ENCODE measurements around the gene PDE6A.

The PDE6A gene

DNA sequence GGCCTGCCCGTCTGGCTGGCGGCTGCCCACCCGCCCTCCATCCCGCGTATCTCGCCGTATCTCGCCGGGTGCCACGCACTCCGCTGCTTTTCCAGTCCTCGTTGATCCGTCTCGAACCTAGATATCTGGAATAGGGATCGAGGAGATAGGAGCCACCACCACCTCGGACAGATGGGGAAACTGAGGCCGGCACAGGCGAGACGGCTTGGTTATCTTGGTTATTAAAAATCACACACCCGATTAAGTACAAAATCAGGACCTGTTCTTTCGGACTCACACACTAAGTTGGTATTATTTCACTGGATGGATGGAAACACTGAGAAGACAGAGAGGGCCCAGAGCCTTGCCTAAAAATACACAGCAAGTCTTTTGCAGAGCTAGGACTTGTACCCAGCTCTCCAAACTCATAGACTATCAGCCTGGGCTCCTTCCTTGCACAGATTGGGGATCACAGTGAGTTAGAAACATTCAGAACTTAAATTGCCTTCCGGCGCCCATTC, 16.6 kb upstream of the PDE6A start:
- Histone ChIP-seq H3K36me3 (ENCODE audit: control insufficient read depth in 4 of 4, insufficient read depth in 4 of 4, low read length in 3 of 4) (peaks cover 0 to 3% (median under 1%) of the 10 kb centered on the region in 4 experiments), H3K27me3 (replicated peaks in 2 of 5; ENCODE audit: control insufficient read depth in 4 of 5, insufficient read depth in 5 of 5, low read length in 4 of 5) (no peaks in the 10 kb centered on the region), H3K4me1 (ENCODE audit: control extremely low read depth in 1 of 4, control insufficient read depth in 4 of 4, insufficient read depth in 4 of 4, low read length in 3 of 4) (peaks cover 0 to 23% (median 22%) of the 10 kb centered on the region in 4 experiments), H3K4me3 (ENCODE audit: control insufficient read depth in 1 of 7, extremely low read depth in 1 of 7, insufficient read depth in 4 of 7, low read depth in 2 of 7, low read length in 6 of 7) (peak overlapping the region; percentile 48 to 86 (median 78)), H3K27ac (ENCODE audit: insufficient read depth in 1 of 2, low read depth in 1 of 2, low read length in 2 of 2, poor library complexity in 1 of 2, severe bottlenecking in 2 of 2) (no peak overlapping the region), H3K9me3 (ENCODE audit: control extremely low read depth in 1 of 5, control insufficient read depth in 4 of 5, insufficient read depth in 2 of 5, low read depth in 1 of 5, low read length in 4 of 5) (no peaks in the 10 kb centered on the region)
- POLR2A ChIA-PET = no interaction called here
- DNase-seq = no peak
- 8% methylated on average over 16 of the region's 23 CpGs for WGBS (ENCODE audit: insufficient coverage)
- CTCF ChIA-PET = interaction anchor here (0.8 to 16.1 kb wide), 18 partner anchors 10 to 322 kb away, joined by 3 to 305 read pairs (median 5); partner anchors contain the start of genes HMGXB3 and TIGD6

DNA sequence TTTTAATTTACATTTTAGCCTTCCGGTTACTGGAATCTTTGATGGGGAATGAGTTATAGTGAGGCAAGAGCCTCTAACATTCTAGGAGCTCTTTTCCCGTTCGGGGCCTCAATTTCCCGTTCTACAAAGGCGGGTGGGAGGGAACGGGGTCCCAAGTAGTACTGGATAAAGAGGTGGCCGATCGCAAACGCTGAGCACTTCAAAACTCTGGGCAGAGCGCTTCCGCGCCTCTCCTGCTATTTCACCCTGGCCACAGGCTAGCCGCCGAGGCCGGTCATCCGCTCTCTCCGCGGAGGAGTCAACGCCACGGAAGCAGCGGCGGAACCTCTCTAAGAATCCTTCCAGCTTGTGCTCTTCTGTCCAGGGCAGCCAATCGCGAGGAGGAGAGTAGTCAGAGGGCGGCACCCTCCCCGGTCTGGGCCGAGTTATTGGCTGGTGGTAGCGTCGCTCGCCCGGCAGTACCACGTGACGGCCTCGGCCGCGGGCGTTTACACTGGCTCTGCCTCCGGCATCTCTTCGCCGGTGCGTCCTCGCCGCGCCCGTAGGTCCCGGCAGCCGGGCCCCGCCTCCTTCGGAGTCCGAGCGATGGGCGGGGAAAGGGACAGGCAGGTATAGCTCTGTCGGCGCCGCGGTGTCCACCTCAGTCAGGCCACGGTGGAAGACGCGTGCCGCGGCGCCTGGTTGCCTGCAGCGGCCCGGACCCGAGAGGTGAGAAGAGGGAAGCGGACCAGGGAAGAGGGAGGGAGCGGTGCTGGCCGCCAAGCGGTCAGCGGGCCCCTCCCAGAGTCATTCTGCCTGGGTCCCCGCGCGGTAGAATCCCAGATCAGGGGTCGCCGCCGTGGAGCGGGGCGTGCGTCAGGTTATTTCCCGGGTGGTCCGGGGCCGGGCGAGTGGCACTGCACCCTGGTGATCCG, 15.9 kb upstream of the PDE6A start, which contains the start of gene SLC26A2:
Gene SLC26A2, plus strand, starts transcription at position 487 of the 914 bp plus-strand sequence. CDS start 16,895 bp downstream, outside the sequence.
- WGBS (ENCODE audit: insufficient coverage) = 0% methylated on average over 76 of the region's 84 CpGs

DNA sequence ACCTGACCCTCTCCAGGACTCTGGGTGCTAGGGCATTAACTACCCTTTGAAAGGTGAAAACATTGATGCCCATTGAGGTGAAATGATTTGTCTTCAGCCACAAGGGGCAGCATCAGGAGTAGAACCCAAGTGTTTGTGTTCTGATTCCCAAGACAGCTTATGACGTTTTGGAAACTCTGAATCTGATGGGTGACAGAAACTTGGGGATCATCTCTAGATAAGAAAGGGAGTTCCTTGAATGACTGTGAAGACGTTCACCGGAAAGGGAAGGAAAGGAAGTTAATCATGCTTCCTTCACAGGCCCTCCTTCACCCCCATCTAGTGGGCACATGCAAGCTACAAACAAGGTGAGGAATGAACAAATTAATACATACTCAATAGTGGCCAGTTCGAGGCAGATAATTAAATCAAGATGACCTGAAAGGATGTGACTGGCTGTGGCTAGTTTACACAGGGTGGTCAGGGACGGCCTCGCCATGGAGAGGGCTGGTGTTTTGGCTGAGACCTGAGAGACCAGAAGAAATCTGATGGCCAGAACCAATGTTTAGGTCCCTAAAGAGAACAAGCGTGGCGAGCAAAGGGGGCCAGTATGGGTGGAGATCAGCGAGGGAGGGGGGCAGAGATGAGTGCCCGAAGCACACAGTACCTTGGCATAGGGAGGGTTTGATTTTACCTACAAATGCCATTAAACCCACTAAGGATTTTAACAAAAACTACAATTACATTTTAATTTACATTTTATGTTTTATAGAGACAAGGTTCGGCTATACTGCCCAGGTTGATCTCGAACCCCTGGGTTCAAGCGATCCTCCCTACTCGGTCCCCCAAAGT, 15.0 kb upstream of the PDE6A start:
- Histone ChIP-seq H3K27me3 (replicated peaks in 2 of 5; ENCODE audit: control insufficient read depth in 4 of 5, insufficient read depth in 5 of 5, low read length in 4 of 5) (no peaks in the 10 kb centered on the region), H3K9me3 (ENCODE audit: control extremely low read depth in 1 of 5, control insufficient read depth in 4 of 5, insufficient read depth in 2 of 5, low read depth in 1 of 5, low read length in 4 of 5) (no peaks in the 10 kb centered on the region), H3K4me3 (ENCODE audit: control insufficient read depth in 1 of 7, extremely low read depth in 1 of 7, insufficient read depth in 4 of 7, low read depth in 2 of 7, low read length in 6 of 7) (peak overlapping the region; percentile 48 to 86 (median 78)), H3K27ac (ENCODE audit: insufficient read depth in 1 of 2, low read depth in 1 of 2, low read length in 2 of 2, poor library complexity in 1 of 2, severe bottlenecking in 2 of 2) (peak overlapping the region; percentile 33 to 83), H3K4me1 (ENCODE audit: control extremely low read depth in 1 of 4, control insufficient read depth in 4 of 4, insufficient read depth in 4 of 4, low read length in 3 of 4) (peaks cover 0 to 23% (median 22%) of the 10 kb centered on the region in 4 experiments), H3K36me3 (ENCODE audit: control insufficient read depth in 4 of 4, insufficient read depth in 4 of 4, low read length in 3 of 4) (peaks cover 0 to 3% (median under 1%) of the 10 kb centered on the region in 4 experiments)
- ChIA-PET POLR2A (interaction anchor here (1.2 kb wide), 1 partner anchor 41 kb away, joined by 3 read pairs; the partner anchor contains the start of genes HMGXB3 and TIGD6), CTCF (interaction anchor here (0.8 to 16.1 kb wide), 19 partner anchors 10 to 122 kb away, joined by 3 to 305 read pairs (median 4); no protein-coding TSS in a partner anchor)
- peak; percentile 62 to 64 (median 64) for DNase-seq
- 55% methylated on average over 6 of the region's 14 CpGs for WGBS (ENCODE audit: insufficient coverage)

More for the DNA sequence above, 15.9 kb upstream of the PDE6A start, which contains the start of gene SLC26A2:
- Histone ChIP-seq H3K27me3 (replicated peaks in 2 of 5; ENCODE audit: control insufficient read depth in 4 of 5, insufficient read depth in 5 of 5, low read length in 4 of 5) (no peaks in the 10 kb centered on the region), H3K36me3 (ENCODE audit: control insufficient read depth in 4 of 4, insufficient read depth in 4 of 4, low read length in 3 of 4) (peaks cover 0 to 3% (median under 1%) of the 10 kb centered on the region in 4 experiments), H3K4me1 (ENCODE audit: control extremely low read depth in 1 of 4, control insufficient read depth in 4 of 4, insufficient read depth in 4 of 4, low read length in 3 of 4) (peaks cover 0 to 23% (median 22%) of the 10 kb centered on the region in 4 experiments), H3K27ac (ENCODE audit: insufficient read depth in 1 of 2, low read depth in 1 of 2, low read length in 2 of 2, poor library complexity in 1 of 2, severe bottlenecking in 2 of 2) (peak within 1 kb of the TSS; percentile 33 to 83), H3K4me3 (ENCODE audit: control insufficient read depth in 1 of 7, extremely low read depth in 1 of 7, insufficient read depth in 4 of 7, low read depth in 2 of 7, low read length in 6 of 7) (peak within 1 kb of the TSS; percentile 48 to 86 (median 78)), H3K9me3 (ENCODE audit: control extremely low read depth in 1 of 5, control insufficient read depth in 4 of 5, insufficient read depth in 2 of 5, low read depth in 1 of 5, low read length in 4 of 5) (no peaks in the 10 kb centered on the region)
- DNase-seq = peak; percentile 95 to 96 (median 96)
- POLR2A ChIA-PET = interaction anchor here (1.2 kb wide), 1 partner anchor 40 kb away, joined by 3 read pairs; the partner anchor contains the start of genes HMGXB3 and TIGD6
- CTCF ChIA-PET = interaction anchor here (1.0 to 16.1 kb wide), 6 partner anchors 24 to 123 kb away, joined by 3 to 305 read pairs (median 4); no protein-coding TSS in a partner anchor

DNA sequence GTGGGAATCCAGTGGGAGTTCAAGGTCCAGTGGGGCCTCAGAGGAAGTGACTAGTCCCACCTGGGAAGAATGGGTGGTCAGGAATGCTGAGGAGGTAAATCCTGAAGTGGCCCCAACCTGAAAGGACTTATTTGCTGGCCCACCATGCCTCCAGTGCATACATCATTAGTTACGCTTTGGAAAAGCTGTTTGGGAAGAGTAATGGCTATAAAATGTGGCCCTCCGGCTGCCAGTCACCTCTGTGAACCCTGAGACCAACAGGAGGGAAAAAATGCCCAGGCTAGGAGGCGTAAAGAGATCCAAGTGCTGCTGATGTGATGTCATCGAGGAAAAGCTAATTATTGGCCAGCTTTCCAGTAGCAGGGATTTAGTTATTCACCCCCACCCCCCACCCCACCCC, 13.3 kb upstream of the PDE6A start:
- CTCF ChIA-PET = interaction anchor here (1.3 to 16.1 kb wide), 7 partner anchors 7 to 121 kb away, joined by 3 to 305 read pairs (median 7); no protein-coding TSS in a partner anchor

DNA sequence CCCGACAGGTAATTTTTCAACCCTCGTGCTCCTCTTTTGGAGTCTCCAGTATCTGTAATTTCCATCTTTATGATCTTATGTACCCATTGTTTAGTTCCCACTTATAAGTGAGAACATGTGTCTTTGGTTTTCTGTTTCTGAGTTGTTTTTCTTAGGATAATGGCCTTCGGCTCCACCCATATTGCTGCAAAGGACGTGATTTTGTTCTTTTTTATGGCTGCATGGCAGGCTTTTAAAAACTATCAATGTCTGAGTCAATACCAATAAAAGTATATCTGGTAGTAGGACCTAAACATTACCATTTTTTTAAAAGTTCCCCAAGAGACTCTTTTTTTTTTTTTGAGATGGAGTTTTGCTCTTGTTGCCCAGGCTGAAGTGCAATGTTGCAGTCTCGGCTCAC, 12.1 kb upstream of the PDE6A start:
- no peak overlapping the region for H3K27ac ChIP-seq (ENCODE audit: insufficient read depth in 1 of 2, low read depth in 1 of 2, low read length in 2 of 2, poor library complexity in 1 of 2, severe bottlenecking in 2 of 2)
- no peaks in the 10 kb centered on the region for H3K9me3 ChIP-seq (ENCODE audit: control extremely low read depth in 1 of 5, control insufficient read depth in 4 of 5, insufficient read depth in 2 of 5, low read depth in 1 of 5, low read length in 4 of 5)
- 100% methylated on average over 1 of the region's 5 CpGs for WGBS (ENCODE audit: insufficient coverage)
- H3K4me1 ChIP-seq (ENCODE audit: control extremely low read depth in 1 of 4, control insufficient read depth in 4 of 4, insufficient read depth in 4 of 4, low read length in 3 of 4) = peaks cover 0 to 23% (median 21%) of the 10 kb centered on the region in 4 experiments
- no peaks in the 10 kb centered on the region for H3K36me3 ChIP-seq (ENCODE audit: control insufficient read depth in 4 of 4, insufficient read depth in 4 of 4, low read length in 3 of 4)
- POLR2A ChIA-PET = no interaction called here
- H3K4me3 ChIP-seq (ENCODE audit: control insufficient read depth in 1 of 7, extremely low read depth in 1 of 7, insufficient read depth in 4 of 7, low read depth in 2 of 7, low read length in 6 of 7) = no peak overlapping the region
- no peaks in the 10 kb centered on the region for H3K27me3 ChIP-seq (replicated peaks in 2 of 5; ENCODE audit: control insufficient read depth in 4 of 5, insufficient read depth in 5 of 5, low read length in 4 of 5)
- no peak for DNase-seq
- CTCF ChIA-PET = interaction anchor here (1.1 to 16.1 kb wide), 5 partner anchors 9 to 119 kb away, joined by 3 to 305 read pairs (median 4); no protein-coding TSS in a partner anchor

More for the DNA sequence above, 13.3 kb upstream of the PDE6A start:
- Histone ChIP-seq H3K27me3 (replicated peaks in 2 of 5; ENCODE audit: control insufficient read depth in 4 of 5, insufficient read depth in 5 of 5, low read length in 4 of 5) (no peaks in the 10 kb centered on the region), H3K36me3 (ENCODE audit: control insufficient read depth in 4 of 4, insufficient read depth in 4 of 4, low read length in 3 of 4) (peaks cover 0 to 3% (median 0%) of the 10 kb centered on the region in 4 experiments), H3K9me3 (ENCODE audit: control extremely low read depth in 1 of 5, control insufficient read depth in 4 of 5, insufficient read depth in 2 of 5, low read depth in 1 of 5, low read length in 4 of 5) (no peaks in the 10 kb centered on the region), H3K4me3 (ENCODE audit: control insufficient read depth in 1 of 7, extremely low read depth in 1 of 7, insufficient read depth in 4 of 7, low read depth in 2 of 7, low read length in 6 of 7) (no peak overlapping the region), H3K4me1 (ENCODE audit: control extremely low read depth in 1 of 4, control insufficient read depth in 4 of 4, insufficient read depth in 4 of 4, low read length in 3 of 4) (peaks cover 0 to 23% (median 22%) of the 10 kb centered on the region in 4 experiments), H3K27ac (ENCODE audit: insufficient read depth in 1 of 2, low read depth in 1 of 2, low read length in 2 of 2, poor library complexity in 1 of 2, severe bottlenecking in 2 of 2) (no peak overlapping the region)
- 100% methylated on average over 2 of the region's 4 CpGs for WGBS (ENCODE audit: insufficient coverage)
- no peak for DNase-seq
- POLR2A ChIA-PET = no interaction called here

DNA sequence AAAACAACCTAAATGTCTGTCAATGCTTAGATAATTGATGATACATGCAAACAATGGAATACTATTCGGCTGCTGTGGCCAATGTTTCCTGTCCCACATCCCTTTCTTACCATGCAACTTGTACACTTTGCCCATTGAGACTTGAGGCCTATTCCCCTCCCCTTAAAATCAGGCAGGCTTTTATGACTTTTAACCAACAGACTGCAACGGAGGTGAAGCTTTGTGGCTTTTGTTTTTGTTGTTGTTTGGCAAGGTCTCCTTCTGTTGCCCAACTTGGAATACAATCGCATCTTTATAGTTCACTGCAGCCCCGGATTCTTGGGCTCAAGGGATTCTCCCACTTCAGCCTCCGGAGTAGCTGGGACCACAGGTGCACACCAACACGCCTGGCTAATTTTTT, 10.2 kb upstream of the PDE6A start:
- CTCF ChIA-PET = no interaction called here
- Histone ChIP-seq H3K27me3 (replicated peaks in 2 of 5; ENCODE audit: control insufficient read depth in 4 of 5, insufficient read depth in 5 of 5, low read length in 4 of 5) (no peaks in the 10 kb centered on the region), H3K9me3 (ENCODE audit: control extremely low read depth in 1 of 5, control insufficient read depth in 4 of 5, insufficient read depth in 2 of 5, low read depth in 1 of 5, low read length in 4 of 5) (no peaks in the 10 kb centered on the region), H3K27ac (ENCODE audit: insufficient read depth in 1 of 2, low read depth in 1 of 2, low read length in 2 of 2, poor library complexity in 1 of 2, severe bottlenecking in 2 of 2) (no peak overlapping the region), H3K36me3 (ENCODE audit: control insufficient read depth in 4 of 4, insufficient read depth in 4 of 4, low read length in 3 of 4) (no peaks in the 10 kb centered on the region), H3K4me3 (ENCODE audit: control insufficient read depth in 1 of 7, extremely low read depth in 1 of 7, insufficient read depth in 4 of 7, low read depth in 2 of 7, low read length in 6 of 7) (no peak overlapping the region), H3K4me1 (ENCODE audit: control extremely low read depth in 1 of 4, control insufficient read depth in 4 of 4, insufficient read depth in 4 of 4, low read length in 3 of 4) (peaks cover 0 to 7% (median 7%) of the 10 kb centered on the region in 4 experiments)
- 70% methylated on average over 6 of the region's 6 CpGs for WGBS (ENCODE audit: insufficient coverage)
- DNase-seq = no peak
- POLR2A ChIA-PET = no interaction called here

All from common myeloid progenitor, CD34-positive (primary cell).